GM12875 (cell line): Measurements from ENCODE around the gene TEK.
A peak's percentile ranks its signal among the peaks of the same experiment; 100 is the strongest.

Experiments
- H3K4me3 ChIP-seq: one replicate; pipeline ENCODE4 v1.5.1; 2011; ENCODE audit warnings: low read depth, low read length, control low read depth
- TF ChIP-seq, protein P1 (sequence below): IDR thresholded peaks from 2 replicates; pipeline ENCODE4 v1.5.1; 2011; ENCODE audit warnings: low read depth, mild to moderate bottlenecking, control low read depth, inconsistent platforms, low read length, moderate library complexity, borderline replicate concordance; ENCODE audit not compliant: insufficient read depth

The TEK gene

DNA sequence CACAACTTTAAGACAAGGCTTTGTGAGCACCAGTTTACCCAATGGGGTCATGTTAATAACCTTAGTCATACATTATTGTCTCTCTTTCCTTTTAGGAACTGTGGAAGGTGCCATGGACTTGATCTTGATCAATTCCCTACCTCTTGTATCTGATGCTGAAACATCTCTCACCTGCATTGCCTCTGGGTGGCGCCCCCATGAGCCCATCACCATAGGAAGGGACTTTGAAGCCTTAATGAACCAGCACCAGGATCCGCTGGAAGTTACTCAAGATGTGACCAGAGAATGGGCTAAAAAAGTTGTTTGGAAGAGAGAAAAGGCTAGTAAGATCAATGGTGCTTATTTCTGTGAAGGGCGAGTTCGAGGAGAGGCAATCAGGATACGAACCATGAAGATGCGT, 48.7 kb downstream of the TEK start:
- no peak overlapping the region for H3K4me3 ChIP-seq
- TF ChIP-seq, protein P1, sequence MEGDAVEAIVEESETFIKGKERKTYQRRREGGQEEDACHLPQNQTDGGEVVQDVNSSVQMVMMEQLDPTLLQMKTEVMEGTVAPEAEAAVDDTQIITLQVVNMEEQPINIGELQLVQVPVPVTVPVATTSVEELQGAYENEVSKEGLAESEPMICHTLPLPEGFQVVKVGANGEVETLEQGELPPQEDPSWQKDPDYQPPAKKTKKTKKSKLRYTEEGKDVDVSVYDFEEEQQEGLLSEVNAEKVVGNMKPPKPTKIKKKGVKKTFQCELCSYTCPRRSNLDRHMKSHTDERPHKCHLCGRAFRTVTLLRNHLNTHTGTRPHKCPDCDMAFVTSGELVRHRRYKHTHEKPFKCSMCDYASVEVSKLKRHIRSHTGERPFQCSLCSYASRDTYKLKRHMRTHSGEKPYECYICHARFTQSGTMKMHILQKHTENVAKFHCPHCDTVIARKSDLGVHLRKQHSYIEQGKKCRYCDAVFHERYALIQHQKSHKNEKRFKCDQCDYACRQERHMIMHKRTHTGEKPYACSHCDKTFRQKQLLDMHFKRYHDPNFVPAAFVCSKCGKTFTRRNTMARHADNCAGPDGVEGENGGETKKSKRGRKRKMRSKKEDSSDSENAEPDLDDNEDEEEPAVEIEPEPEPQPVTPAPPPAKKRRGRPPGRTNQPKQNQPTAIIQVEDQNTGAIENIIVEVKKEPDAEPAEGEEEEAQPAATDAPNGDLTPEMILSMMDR, result no peak

DNA sequence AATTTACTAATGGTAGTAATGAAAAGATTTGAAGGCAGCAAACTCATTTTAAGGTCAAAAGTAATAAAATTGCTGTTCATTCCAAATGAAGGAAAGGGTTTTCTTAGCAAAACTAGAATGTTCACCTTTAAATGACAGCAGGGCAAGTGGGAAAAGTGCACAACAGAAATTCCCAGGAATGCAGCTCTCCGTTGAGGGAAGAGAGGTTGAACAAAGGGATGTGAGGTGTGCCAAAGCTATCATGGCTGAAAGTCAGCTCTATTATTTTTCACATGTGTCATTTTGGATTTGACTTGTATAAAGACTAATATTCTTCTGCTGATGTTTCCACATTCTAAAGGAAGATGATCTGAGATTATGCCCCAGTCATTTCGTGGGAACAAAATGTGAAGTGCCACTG, 51.6 kb downstream of the TEK start:
- no peak overlapping the region for H3K4me3 ChIP-seq
- TF ChIP-seq, protein P1, result no peak

DNA sequence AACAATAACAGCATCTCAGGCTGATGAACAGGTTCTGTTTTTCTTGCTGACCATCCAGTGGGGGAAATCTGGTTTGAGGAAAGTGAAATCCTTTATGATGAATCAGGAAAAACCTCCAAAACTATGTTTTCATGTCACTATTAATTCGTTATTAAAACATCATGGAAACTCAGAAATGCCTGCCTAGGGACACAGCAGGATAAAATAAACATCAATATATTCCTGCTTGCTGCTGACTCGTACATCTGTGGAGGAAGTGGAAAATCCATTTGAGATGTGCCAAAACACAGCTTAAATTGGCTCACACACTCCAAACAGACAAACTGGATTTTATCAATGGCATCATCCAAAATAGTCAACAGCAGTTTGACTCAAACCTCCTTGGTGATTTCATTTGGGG, 53.0 kb downstream of the TEK start:
- TF ChIP-seq, protein P1, result no peak
- no peak overlapping the region for H3K4me3 ChIP-seq

DNA sequence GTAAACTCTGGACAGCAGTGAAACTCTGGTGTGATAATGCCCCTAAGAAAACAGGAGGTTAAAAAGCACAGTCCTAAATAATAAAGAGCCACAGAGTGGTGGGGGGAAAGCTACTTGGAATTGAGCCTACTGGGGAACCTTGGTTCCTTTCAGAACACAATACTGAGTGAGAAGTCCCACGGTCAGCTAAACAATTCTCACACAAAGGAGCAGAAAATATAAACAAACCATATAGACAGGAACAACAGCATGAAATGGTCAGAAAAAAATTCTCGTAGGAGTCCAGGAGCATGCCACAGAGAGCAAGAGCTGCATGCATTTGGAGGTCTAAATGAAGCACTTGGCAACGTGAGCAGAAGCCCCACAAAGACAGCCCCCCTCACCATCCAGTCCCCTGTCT, 56.0 kb downstream of the TEK start:
- H3K4me3 ChIP-seq, result no peak overlapping the region
- TF ChIP-seq, protein P1, result no peak

DNA sequence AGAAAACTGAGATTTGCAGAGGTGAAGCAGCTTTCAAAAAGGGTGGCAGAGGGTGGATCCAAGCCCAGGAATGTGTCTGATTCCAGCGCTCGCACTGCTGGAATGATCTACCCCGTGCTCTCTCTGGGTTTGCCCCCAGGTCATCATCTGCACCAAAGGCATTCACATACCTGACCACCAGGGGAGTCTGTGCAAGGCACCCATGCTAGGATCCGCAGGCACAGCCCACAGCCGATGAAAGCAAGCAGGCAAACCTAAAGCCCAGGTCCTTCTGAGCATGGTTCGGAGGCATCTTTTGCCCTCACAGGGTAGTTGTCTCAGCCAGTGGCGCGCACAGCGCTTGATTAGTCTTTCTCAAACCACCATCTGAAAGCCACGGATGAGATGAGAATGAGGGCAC, 56.6 kb downstream of the TEK start:
- no peak overlapping the region for H3K4me3 ChIP-seq
- TF ChIP-seq, protein P1, result peak; percentile 28; the same call in 1 of the 2 replicates

DNA sequence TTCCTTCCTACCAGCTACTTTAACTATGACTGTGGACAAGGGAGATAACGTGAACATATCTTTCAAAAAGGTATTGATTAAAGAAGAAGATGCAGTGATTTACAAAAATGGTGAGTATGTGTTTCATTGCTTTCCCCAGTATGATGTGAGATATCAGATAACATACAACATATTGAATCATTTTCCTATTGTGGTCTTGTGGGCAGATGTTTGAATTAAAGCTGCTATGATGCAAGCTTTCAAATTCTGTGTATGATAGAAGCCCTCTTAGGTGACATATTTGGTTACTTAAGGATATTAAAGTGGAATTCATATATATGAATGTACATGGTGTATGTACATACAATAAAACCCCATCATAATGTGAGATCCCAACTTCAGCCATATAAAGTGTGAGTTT, 59.5 kb downstream of the TEK start:
- no peak overlapping the region for H3K4me3 ChIP-seq
- TF ChIP-seq, protein P1, result no peak

DNA sequence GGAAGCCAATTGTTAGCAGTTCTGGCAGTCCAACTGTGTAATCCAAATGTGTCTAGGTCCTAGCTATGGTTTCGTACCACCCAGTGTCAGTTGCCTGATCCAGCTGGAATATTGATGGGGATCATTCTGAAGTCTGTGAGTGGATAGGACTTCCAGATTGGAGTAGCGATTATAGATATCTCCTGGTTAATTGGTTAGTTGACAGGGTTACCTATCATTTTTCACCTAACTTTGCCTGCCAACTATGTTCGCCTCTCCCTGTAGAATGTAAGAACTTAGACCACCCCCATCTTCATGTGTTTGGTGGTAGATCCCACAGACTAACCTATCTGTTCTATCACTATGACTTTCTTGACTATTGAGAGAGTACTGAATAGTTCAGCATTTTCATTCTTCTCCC, 59.9 kb downstream of the TEK start:
- TF ChIP-seq, protein P1, result no peak
- no peak overlapping the region for H3K4me3 ChIP-seq
